ENCODE data around the gene INSC. TPM values are rescaled to one million over a fixed set of nuclear protein-coding genes. Genes with fewer than 3 reads are reported as not detected.

The INSC gene
- polyA plus RNA-seq, 3 donors: not detected

DNA sequence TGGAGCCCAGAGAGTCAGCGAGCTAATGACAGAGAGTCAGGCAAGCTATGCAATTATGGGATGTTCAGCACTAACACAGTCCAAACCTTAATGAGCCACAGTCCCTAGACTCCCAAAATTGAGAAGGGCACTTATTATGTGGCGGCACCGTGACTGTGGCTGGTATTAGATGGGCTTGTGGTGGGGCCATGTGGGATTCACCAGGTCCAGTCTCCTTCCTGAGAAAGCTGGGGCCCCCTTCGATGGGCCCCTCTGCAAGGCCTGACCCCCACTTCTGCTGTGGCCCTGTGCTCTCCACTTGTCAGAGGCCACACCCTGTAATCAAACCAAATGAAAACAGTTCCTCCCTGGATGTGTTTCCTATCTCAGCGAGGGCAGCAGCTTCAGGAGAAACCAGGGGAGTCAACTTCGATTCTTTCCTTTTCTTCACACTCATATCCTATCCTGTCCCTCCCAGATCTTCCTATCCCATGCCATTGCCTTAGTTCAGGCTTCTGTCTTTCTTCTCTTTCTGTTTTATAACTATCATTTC, 42.9 kb downstream of the INSC start:
- Mint-ChIP-seq H3K4me3 (no peak overlapping the region), H3K4me1 (peaks cover 16% of the 10 kb centered on the region), H3K9me3 (no peaks in the 10 kb centered on the region), H3K27me3 (ENCODE audit: low read depth in 3 of 3) (peaks cover 0 to 2% (median 0%) of the 10 kb centered on the region in 3 donors), H3K36me3 (no peaks in the 10 kb centered on the region), H3K27ac (no peak overlapping the region)
- H3K36me3 ChIP-seq (replicated peaks in 1 of 2; ENCODE audit: control insufficient read depth in 1 of 2, insufficient read depth in 2 of 2, low read length in 2 of 2): no peaks in the 10 kb centered on the region
- no peaks in the 10 kb centered on the region for H4K20me1 ChIP-seq (ENCODE audit: insufficient read depth, low read length)
- no peak overlapping the region for H3K9ac ChIP-seq (ENCODE audit: insufficient read depth, low read length, poor library complexity, severe bottlenecking)
- H3K4me1 ChIP-seq (ENCODE audit: control insufficient read depth in 1 of 2, insufficient read depth in 2 of 2, low read length in 2 of 2): no peaks in the 10 kb centered on the region
- H3K4me3 ChIP-seq (replicated peaks in 1 of 3; ENCODE audit: low read depth in 2 of 3, low read length in 3 of 3): no peak overlapping the region
- H3K9me3 ChIP-seq (replicated peaks in 1 of 2; ENCODE audit: control insufficient read depth in 1 of 2, insufficient read depth in 1 of 2, low read length in 2 of 2): no peaks in the 10 kb centered on the region
- no peak for DNase-seq
- TF ChIP-seq, protein P1, sequence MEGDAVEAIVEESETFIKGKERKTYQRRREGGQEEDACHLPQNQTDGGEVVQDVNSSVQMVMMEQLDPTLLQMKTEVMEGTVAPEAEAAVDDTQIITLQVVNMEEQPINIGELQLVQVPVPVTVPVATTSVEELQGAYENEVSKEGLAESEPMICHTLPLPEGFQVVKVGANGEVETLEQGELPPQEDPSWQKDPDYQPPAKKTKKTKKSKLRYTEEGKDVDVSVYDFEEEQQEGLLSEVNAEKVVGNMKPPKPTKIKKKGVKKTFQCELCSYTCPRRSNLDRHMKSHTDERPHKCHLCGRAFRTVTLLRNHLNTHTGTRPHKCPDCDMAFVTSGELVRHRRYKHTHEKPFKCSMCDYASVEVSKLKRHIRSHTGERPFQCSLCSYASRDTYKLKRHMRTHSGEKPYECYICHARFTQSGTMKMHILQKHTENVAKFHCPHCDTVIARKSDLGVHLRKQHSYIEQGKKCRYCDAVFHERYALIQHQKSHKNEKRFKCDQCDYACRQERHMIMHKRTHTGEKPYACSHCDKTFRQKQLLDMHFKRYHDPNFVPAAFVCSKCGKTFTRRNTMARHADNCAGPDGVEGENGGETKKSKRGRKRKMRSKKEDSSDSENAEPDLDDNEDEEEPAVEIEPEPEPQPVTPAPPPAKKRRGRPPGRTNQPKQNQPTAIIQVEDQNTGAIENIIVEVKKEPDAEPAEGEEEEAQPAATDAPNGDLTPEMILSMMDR (IDR thresholded peaks at IDR 0.05): no peak
- no peaks in the 10 kb centered on the region for H3K27me3 ChIP-seq (ENCODE audit: control insufficient read depth in 2 of 2, insufficient read depth in 2 of 2, low read length in 2 of 2)
- intact Hi-C loops (cut with micrococcal nuclease): no loop called here
- no peak overlapping the region for H3K4me2 ChIP-seq (replicated peaks; ENCODE audit: extremely low read depth, low read length, poor library complexity, severe bottlenecking)
- H3K27ac ChIP-seq (ENCODE audit: low read depth in 1 of 2, low read length in 2 of 2): no peak overlapping the region
- H3K79me2 ChIP-seq (ENCODE audit: insufficient read depth, low read length): no peaks in the 10 kb centered on the region
- WGBS (ENCODE audit: insufficient coverage): 73% methylated on average over 5 of the region's 6 CpGs
- H2AFZ ChIP-seq (ENCODE audit: insufficient read depth, low read depth, low read length, poor library complexity, severe bottlenecking): no peak overlapping the region

DNA sequence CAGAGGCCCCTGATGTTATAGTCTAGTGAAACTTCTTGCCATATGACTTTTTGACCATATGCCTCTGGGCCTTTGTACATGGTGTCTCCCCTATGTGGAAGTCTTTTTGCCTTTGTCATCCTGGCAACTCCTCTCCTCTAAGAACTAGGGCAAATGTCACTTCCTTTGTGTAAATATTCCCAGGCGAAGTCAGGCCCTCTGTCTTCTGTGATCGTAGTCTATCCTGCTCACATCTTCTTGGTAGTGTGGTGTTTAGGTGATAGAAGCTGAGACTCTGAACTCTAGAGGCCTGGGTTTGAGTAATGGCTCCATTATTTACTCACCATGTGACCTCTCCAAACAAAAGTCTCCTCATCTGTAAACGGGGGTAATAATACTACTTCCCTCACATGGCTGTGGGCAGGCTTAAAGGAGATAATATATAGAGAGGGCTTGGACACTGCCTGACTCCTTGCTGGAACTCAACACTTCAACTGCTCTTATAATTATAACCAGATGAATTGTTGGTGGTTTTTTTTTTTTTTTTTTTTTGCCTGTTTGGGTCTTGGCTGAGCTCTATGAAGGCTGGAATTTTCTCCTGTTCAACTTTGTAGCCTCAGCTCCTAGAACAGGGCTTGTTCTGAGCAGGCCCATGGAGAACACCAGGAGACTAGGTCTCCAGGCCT, 43.8 kb downstream of the INSC start:
- Histone ChIP-seq H3K79me2 (ENCODE audit: insufficient read depth, low read length) (no peaks in the 10 kb centered on the region), H4K20me1 (ENCODE audit: insufficient read depth, low read length) (no peaks in the 10 kb centered on the region), H3K9ac (ENCODE audit: insufficient read depth, low read length, poor library complexity, severe bottlenecking) (no peak overlapping the region), H3K36me3 (replicated peaks in 1 of 2; ENCODE audit: control insufficient read depth in 1 of 2, insufficient read depth in 2 of 2, low read length in 2 of 2) (no peaks in the 10 kb centered on the region), H3K4me3 (replicated peaks in 1 of 3; ENCODE audit: low read depth in 2 of 3, low read length in 3 of 3) (no peak overlapping the region), H3K9me3 (replicated peaks in 1 of 2; ENCODE audit: control insufficient read depth in 1 of 2, insufficient read depth in 1 of 2, low read length in 2 of 2) (no peaks in the 10 kb centered on the region), H3K4me2 (replicated peaks; ENCODE audit: extremely low read depth, low read length, poor library complexity, severe bottlenecking) (no peak overlapping the region), H3K4me1 (ENCODE audit: control insufficient read depth in 1 of 2, insufficient read depth in 2 of 2, low read length in 2 of 2) (peaks cover 4 to 5% of the 10 kb centered on the region in 2 donors), H2AFZ (ENCODE audit: insufficient read depth, low read depth, low read length, poor library complexity, severe bottlenecking) (no peak overlapping the region), H3K27me3 (ENCODE audit: control insufficient read depth in 2 of 2, insufficient read depth in 2 of 2, low read length in 2 of 2) (no peaks in the 10 kb centered on the region), H3K27ac (ENCODE audit: low read depth in 1 of 2, low read length in 2 of 2) (no peak overlapping the region)
- no peak for DNase-seq
- no CpG with 5 or more reads among the region's 3 CpGs for WGBS (ENCODE audit: insufficient coverage)
- H3K4me1 Mint-ChIP-seq: peaks cover 23% of the 10 kb centered on the region
- peak overlapping the region in 3 of 7 donors; percentile 6 to 72 (median 25) for H3K27ac Mint-ChIP-seq
- no peak overlapping the region for H3K4me3 Mint-ChIP-seq
- TF ChIP-seq, protein P1 (IDR thresholded peaks at IDR 0.05): no peak
- peaks cover 0 to 2% (median 0%) of the 10 kb centered on the region in 3 donors for H3K27me3 Mint-ChIP-seq (ENCODE audit: low read depth in 3 of 3)
- H3K9me3 Mint-ChIP-seq: peaks cover 0 to 1% (median 0%) of the 10 kb centered on the region in 7 donors
- no peaks in the 10 kb centered on the region for H3K36me3 Mint-ChIP-seq
- intact Hi-C loops (cut with micrococcal nuclease): no loop called here

All from CD14-positive monocyte (primary cell).